SK-N-SH (cell line): ENCODE data around the gene STK11IP. TPM values are rescaled to one million over a fixed set of nuclear protein-coding genes. Genes with fewer than 3 reads are reported as not detected.

Experiments
- CTCF ChIA-PET: fragments of 300-600, 350-600 bp; formaldehyde crosslinking; extraction: SDS; loops from one replicate; lab custom pipeline; 2021; lab: Yijun Ruan, JAX
- POLR2A ChIA-PET: fragments of 350-600 bp; sonication (Branson Sonifier 250); formaldehyde crosslinking; extraction: SDS; loops from one replicate; lab custom pipeline; 2020; ENCODE audit warnings: antibody characterized with exemption, inconsistent platforms; lab: Yijun Ruan, JAX
- DNase-seq: peaks from one replicate; pipeline ENCODE4 v3.0.0; 2012
- H2AFZ ChIP-seq: fragments of 200-600 bp; sonication (generic); 2 replicates; pipeline ENCODE4 v1.8.1; 2016; ENCODE audit warnings: antibody characterized with exemption, mild to moderate bottlenecking, low read depth
- H3F3A ChIP-seq: fragments of 200-600 bp; sonication (generic); replicated peaks from 2 replicates; pipeline ENCODE3; 2016; ENCODE audit warnings: antibody characterized with exemption, mild to moderate bottlenecking; ENCODE audit not compliant: insufficient read depth
- H3K27ac ChIP-seq, 2 experiments: fragments of 200-500 bp in 1 of 2; fragments of 200-600 bp in 1 of 2; sonication (Bioruptor generic) in 1 of 2; sonication (generic), shearing (Covaris generic) in 1 of 2; 2 replicates each; pipeline versions ENCODE4 v1.5.1 to v1.6.1; 2014 to 2016; ENCODE audit warnings: low read depth in 2 of 2, inconsistent platforms in 1 of 2, low read length in 1 of 2, mild to moderate bottlenecking in 1 of 2, mixed read lengths in 1 of 2
- H3K27me3 ChIP-seq: fragments of 200-600 bp; sonication (generic), shearing (Covaris generic); 2 replicates; pipeline ENCODE4 v1.6.1; 2016; ENCODE audit warnings: mixed run types; ENCODE audit not compliant: insufficient read depth
- H3K36me3 ChIP-seq, 2 experiments: fragments of 200-500 bp in 1 of 2; fragments of 200-600 bp in 1 of 2; sonication (Bioruptor generic) in 1 of 2; sonication (generic) in 1 of 2; replicated peaks in 1 of 2; 2 replicates each; pipeline versions ENCODE3 to v1.5.1; 2014 to 2016; ENCODE audit warnings: low read length in 1 of 2, mild to moderate bottlenecking in 1 of 2; ENCODE audit not compliant: insufficient read depth in 2 of 2, control insufficient read depth in 1 of 2
- H3K4me1 ChIP-seq, 2 experiments: fragments of 200-500 bp in 1 of 2; fragments of 200-600 bp in 1 of 2; sonication (Bioruptor generic) in 1 of 2; sonication (generic), shearing (Covaris generic) in 1 of 2; 2 replicates each; pipeline versions ENCODE4 v1.5.1 to v1.6.1; 2014 to 2016; ENCODE audit warnings: low read depth in 1 of 2, low read length in 1 of 2, mixed run types in 1 of 2; ENCODE audit not compliant: insufficient read depth in 2 of 2, control insufficient read depth in 1 of 2
- H3K4me2 ChIP-seq: fragments of 200-600 bp; sonication (generic), shearing (Covaris generic); 2 replicates; pipeline ENCODE4 v1.6.1; 2017; ENCODE audit warnings: mixed run types
- H3K4me3 ChIP-seq, 2 experiments: fragments of 200-500 bp in 1 of 2; fragments of 200-600 bp in 1 of 2; sonication (Bioruptor generic) in 1 of 2; sonication (generic), shearing (Covaris generic) in 1 of 2; 2 replicates each; pipeline versions ENCODE4 v1.5.1 to v1.8.1; 2014 to 2016; ENCODE audit warnings: low read depth in 2 of 2, inconsistent platforms in 1 of 2, low read length in 1 of 2, mild to moderate bottlenecking in 1 of 2, mixed read lengths in 1 of 2, moderate library complexity in 1 of 2
- H3K79me2 ChIP-seq: fragments of 200-600 bp; sonication (generic); 2 replicates; pipeline ENCODE4 v1.8.1; 2017; ENCODE audit warnings: mild to moderate bottlenecking; ENCODE audit not compliant: insufficient read depth
- H3K9ac ChIP-seq: fragments of 200-600 bp; sonication (generic); 2 replicates; pipeline ENCODE4 v1.6.1; 2017; ENCODE audit warnings: mixed run types
- H3K9me2 ChIP-seq: fragments of 200-600 bp; sonication (generic); 2 replicates; pipeline ENCODE4 v1.6.1; 2017; ENCODE audit warnings: mixed run types
- H3K9me3 ChIP-seq: fragments of 200-600 bp; sonication (generic); 2 replicates; pipeline ENCODE4 v1.6.1; 2017; ENCODE audit warnings: mixed run types, mild to moderate bottlenecking, moderate library complexity
- H4K20me1 ChIP-seq: fragments of 200-600 bp; sonication (generic); 2 replicates; pipeline ENCODE4 v1.6.1; 2017; ENCODE audit warnings: mild to moderate bottlenecking, mixed run types; ENCODE audit not compliant: insufficient read depth
- CHD2 ChIP-seq: fragments of 150-350 bp; IDR thresholded peaks from 2 replicates; pipeline ENCODE4 v1.6.1; 2018; ENCODE audit warnings: low read length; ENCODE audit not compliant: partially characterized antibody
- ELF1 ChIP-seq: IDR thresholded peaks from 2 replicates; pipeline ENCODE4 v1.4.0; 2012
- FOXJ3 ChIP-seq: sonication (generic); formaldehyde crosslinking; IDR thresholded peaks from 2 replicates; pipeline ENCODE4 v1.5.1; 2020; ENCODE audit warnings: mild to moderate bottlenecking, missing genetic modification reagents
- GABPA ChIP-seq: IDR thresholded peaks from 2 replicates; pipeline ENCODE4 v1.4.0; 2012; ENCODE audit warnings: low read depth, mild to moderate bottlenecking
- JUND ChIP-seq: IDR thresholded peaks from 2 replicates; pipeline ENCODE4 v1.4.0; 2012
- MXI1 ChIP-seq: IDR thresholded peaks from 2 replicates; pipeline ENCODE4 v1.6.1; 2012; ENCODE audit warnings: mild to moderate bottlenecking, low read depth, low read length, improper control_type of control experiment
- POLR2AphosphoS5 ChIP-seq: IDR thresholded peaks from 2 replicates; pipeline ENCODE4 v1.6.1; 2012; ENCODE audit warnings: low read depth, low read length
- RCOR1 ChIP-seq: fragments of 150-350 bp; IDR thresholded peaks from 2 replicates; pipeline ENCODE4 v1.6.1; 2017; ENCODE audit warnings: antibody characterized with exemption, low read length
- RFX5 ChIP-seq: IDR thresholded peaks from 2 replicates; pipeline ENCODE4 v1.6.1; 2012; ENCODE audit warnings: mild to moderate bottlenecking, improper control_type of control experiment, low read length
- SIN3A ChIP-seq: IDR thresholded peaks from 2 replicates; pipeline ENCODE4 v1.6.1; 2012; ENCODE audit warnings: low read depth, mild to moderate bottlenecking, low read length, moderate library complexity, borderline replicate concordance
- WGBS: methylation state at CpG from one replicate; pipeline ENCODE4 v1.1.6; 2017; ENCODE audit warnings: low lambda C conversion rate; 5-methylcytosine and 5-hydroxymethylcytosine counted together
- polyA plus RNA-seq, 3 experiments: library from polyadenylated mRNA; depleted of rRNA; stranded (reverse); fragments of >200 nt; gene quantifications; 2 replicates each; pipeline ENCODE4 v1.2.3, GENCODE V29; 2012
- TF ChIP-seq, protein P1 (sequence below): IDR thresholded peaks from 2 replicates; pipeline ENCODE4 v1.4.0; 2012; ENCODE audit warnings: low read depth
- TF ChIP-seq, protein P2 (sequence below): fragments of 200-600 bp; sonication (generic); IDR thresholded peaks from 2 replicates; pipeline ENCODE4 v1.6.1; 2017; ENCODE audit warnings: antibody characterized with exemption, mild to moderate bottlenecking, moderate library complexity
- TF ChIP-seq, protein P3 (sequence below): IDR thresholded peaks from 2 replicates; pipeline ENCODE4 v1.4.0; 2012; ENCODE audit warnings: low read depth, borderline replicate concordance

Gene STK11IP
- polyA plus RNA-seq, 1 of the 3 experiments (the other 2 are of a cell fraction): 22.9 TPM

DNA sequence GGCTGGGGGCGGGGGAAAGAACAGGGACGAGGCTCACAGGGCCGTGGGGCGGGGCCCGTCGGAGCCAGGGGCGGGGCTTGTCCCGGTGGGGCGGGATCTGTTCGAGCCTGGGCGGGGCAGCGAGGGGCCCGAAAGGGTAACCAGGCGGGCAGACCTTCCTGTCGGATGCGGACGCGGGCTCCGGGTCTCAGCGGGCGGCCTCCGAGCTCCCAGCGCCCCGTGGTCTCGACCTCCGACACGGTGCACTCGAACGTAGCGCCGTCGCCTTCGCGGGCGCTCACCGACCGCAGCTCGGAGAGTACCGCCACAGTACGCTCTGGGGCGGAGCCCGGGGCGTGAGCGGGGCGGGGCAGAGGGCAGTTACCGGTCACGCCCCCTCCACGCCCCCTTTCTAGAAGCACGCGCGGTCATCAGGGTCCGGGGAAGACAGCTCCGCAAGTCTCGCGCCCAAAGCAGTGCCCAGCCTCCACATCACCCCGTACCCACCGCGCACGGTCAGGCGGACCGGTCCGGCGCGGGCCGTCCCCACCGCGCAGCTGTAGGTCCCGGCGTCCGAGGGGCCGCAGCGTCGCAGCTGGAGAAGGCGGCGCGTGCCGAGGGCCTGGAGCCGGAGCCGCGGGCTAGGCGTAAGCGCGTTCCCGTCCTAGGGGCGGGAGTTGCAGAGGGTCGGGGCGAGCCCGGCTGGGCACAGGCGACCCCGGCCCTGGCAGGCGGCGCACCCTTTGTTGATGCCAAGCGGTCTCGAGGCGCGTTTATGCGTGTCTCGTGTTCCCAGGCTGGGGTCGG, 45.1 kb upstream of the STK11IP start:
- WGBS: 0% methylated on average over 2 of the region's 99 CpGs
- DNase-seq: peak; percentile 96
- H3K9ac ChIP-seq: peak overlapping the region; percentile 73
- H3K36me3 ChIP-seq: no peaks in the 10 kb centered on the region
- H3K9me3 ChIP-seq: no peaks in the 10 kb centered on the region
- no peaks in the 10 kb centered on the region for H3K27me3 ChIP-seq
- H3K9me2 ChIP-seq: no peaks in the 10 kb centered on the region
- H3K4me1 ChIP-seq: peaks cover 0 to 27% of the 10 kb centered on the region in 2 experiments; a peak in 1 of 4 replicates
- TF ChIP-seq MXI1: peak; percentile 69
- no peak for TF ChIP-seq POLR2AphosphoS5
- TF ChIP-seq SIN3A: peak; percentile 68; the same call in 1 of the 2 replicates
- TF ChIP-seq, protein P1, sequence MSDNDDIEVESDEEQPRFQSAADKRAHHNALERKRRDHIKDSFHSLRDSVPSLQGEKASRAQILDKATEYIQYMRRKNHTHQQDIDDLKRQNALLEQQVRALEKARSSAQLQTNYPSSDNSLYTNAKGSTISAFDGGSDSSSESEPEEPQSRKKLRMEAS: peak; percentile 71
- H3K27ac ChIP-seq: peak overlapping the region; percentile 36 to 80; a peak in 3 of 4 replicates
- no peaks in the 10 kb centered on the region for H4K20me1 ChIP-seq
- H3F3A ChIP-seq: no peaks in the 10 kb centered on the region
- peak overlapping the region; percentile 67 to 74 for H3K4me3 ChIP-seq
- H3K4me2 ChIP-seq: peak overlapping the region; percentile 98
- H3K79me2 ChIP-seq: no peaks in the 10 kb centered on the region
- H2AFZ ChIP-seq: peak overlapping the region; percentile 96
- POLR2A ChIA-PET: interaction anchor here (0.8 to 2.9 kb wide), 7 partner anchors 9 to 45 kb away, joined by 3 to 25 read pairs (median 9); partner anchors contain the start of genes CHPF, INHA, OBSL1 and STK11IP
- CTCF ChIA-PET: interaction anchor here (1.1 to 3.9 kb wide), 7 partner anchors 8 to 150 kb away, joined by 3 to 36 read pairs (median 8); partner anchors contain the start of genes CHPF, STK11IP and TMEM198

DNA sequence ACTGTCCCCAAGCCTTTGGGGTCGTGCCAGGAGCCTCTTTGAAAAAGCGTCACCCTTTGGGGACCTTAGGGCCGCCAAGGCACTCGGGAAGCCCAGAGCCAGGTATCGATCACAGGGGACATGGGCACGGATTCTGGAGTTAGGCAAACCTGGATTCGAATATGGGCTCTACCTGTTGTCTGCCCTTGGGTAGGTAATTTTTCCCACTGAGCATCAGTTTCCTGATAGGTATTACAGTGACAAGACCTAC, 44.6 kb upstream of the STK11IP start:
- no peaks in the 10 kb centered on the region for H3K79me2 ChIP-seq
- peaks cover 0 to 24% of the 10 kb centered on the region in 2 experiments; a peak in 1 of 4 replicates for H3K4me1 ChIP-seq
- H3K9me3 ChIP-seq: no peaks in the 10 kb centered on the region
- H4K20me1 ChIP-seq: no peaks in the 10 kb centered on the region
- 0 out of 2 replicates have a peak overlapping the region, but pooled peaks have one; percentile 73 for H3K9ac ChIP-seq
- no peak overlapping the region; a peak in 1 of 4 replicates for H3K27ac ChIP-seq
- no peaks in the 10 kb centered on the region for H3K36me3 ChIP-seq
- H3F3A ChIP-seq: no peaks in the 10 kb centered on the region
- H3K4me3 ChIP-seq: peak overlapping the region; percentile 67 to 74
- CTCF ChIA-PET: interaction anchor here (1.1 to 3.9 kb wide), 6 partner anchors 9 to 150 kb away, joined by 3 to 36 read pairs (median 6); partner anchors contain the start of genes CHPF and TMEM198
- 12% methylated on average over 7 of the region's 7 CpGs for WGBS
- no peaks in the 10 kb centered on the region for H3K9me2 ChIP-seq
- H2AFZ ChIP-seq: peak overlapping the region; percentile 96; the same call in 1 of the 2 replicates
- TF ChIP-seq RFX5 (no peak), FOXJ3 (CRISPR knock-in tag) (no peak), ELF1 (no peak), MXI1 (no peak), GABPA (no peak), RCOR1 (no peak), JUND (no peak), CHD2 (no peak)
- TF ChIP-seq, protein P1: no peak
- TF ChIP-seq, protein P2, sequence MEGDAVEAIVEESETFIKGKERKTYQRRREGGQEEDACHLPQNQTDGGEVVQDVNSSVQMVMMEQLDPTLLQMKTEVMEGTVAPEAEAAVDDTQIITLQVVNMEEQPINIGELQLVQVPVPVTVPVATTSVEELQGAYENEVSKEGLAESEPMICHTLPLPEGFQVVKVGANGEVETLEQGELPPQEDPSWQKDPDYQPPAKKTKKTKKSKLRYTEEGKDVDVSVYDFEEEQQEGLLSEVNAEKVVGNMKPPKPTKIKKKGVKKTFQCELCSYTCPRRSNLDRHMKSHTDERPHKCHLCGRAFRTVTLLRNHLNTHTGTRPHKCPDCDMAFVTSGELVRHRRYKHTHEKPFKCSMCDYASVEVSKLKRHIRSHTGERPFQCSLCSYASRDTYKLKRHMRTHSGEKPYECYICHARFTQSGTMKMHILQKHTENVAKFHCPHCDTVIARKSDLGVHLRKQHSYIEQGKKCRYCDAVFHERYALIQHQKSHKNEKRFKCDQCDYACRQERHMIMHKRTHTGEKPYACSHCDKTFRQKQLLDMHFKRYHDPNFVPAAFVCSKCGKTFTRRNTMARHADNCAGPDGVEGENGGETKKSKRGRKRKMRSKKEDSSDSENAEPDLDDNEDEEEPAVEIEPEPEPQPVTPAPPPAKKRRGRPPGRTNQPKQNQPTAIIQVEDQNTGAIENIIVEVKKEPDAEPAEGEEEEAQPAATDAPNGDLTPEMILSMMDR: no peak
- TF ChIP-seq, protein P3, sequence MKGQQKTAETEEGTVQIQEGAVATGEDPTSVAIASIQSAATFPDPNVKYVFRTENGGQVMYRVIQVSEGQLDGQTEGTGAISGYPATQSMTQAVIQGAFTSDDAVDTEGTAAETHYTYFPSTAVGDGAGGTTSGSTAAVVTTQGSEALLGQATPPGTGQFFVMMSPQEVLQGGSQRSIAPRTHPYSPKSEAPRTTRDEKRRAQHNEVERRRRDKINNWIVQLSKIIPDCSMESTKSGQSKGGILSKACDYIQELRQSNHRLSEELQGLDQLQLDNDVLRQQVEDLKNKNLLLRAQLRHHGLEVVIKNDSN: no peak
- POLR2A ChIA-PET: interaction anchor here (0.9 to 2.9 kb wide), 5 partner anchors 8 to 45 kb away, joined by 3 to 25 read pairs (median 12); partner anchors contain the start of genes CHPF, INHA, OBSL1 and STK11IP
- no peak for DNase-seq
- peak overlapping the region; percentile 98 for H3K4me2 ChIP-seq
- no peaks in the 10 kb centered on the region for H3K27me3 ChIP-seq
